GM19239 (cell line): ENCODE results near the gene RNF26.

Experiments
- DNase-seq: peaks from one replicate; pipeline ENCODE4 v3.0.0; 2011; ENCODE audit warnings: low spot score; ENCODE audit not compliant: insufficient read length
- FAIRE-seq: peaks from 2 replicates; lab custom pipeline; 2011; peaks lifted over from hg19 to GRCh38; lab: Jason Lieb, UNC

Gene RNF26

DNA sequence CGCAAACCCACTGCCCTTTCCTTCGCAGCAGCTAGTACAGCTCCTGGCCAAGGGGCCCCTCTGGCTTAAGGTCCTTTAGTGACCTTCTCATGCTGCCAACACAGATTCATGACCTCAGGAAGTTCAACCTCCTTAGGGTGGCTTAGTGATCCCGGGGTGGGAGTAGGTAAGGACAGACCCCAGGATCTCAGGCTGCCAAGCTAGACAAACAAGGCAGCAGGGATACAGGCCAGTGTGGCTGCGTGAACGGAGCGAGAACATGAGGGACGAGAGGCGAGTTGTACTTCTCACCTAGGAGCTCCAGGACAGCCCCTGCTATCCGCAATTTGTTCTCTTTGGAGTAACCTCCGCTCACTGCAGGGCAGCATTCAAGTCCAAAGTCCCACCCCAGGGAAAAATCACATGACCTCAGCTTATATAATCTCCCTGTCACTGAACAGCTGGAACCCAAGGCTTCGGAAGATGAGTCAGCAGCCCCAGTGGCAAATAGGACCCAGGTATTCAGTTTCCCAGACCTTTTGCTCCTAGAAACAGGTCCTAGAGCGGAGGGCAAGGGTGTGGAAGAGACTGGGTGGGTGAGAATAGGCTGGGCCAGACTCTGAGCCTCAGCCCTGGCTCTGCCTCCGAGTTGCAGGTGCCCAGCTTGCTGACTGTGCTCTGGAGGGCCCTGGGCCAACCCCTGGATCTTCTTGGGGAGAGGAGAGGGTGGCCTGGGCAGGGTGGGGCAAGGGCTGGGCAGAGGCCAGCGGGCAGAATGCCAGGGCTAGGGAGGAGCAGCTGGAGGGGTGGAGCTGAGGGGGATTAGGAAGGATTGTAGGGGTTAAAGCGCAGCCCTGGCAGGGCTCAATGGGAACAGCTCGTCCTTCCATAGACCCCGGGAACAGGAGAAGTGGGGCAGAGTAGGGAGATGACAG is 34.1 kb downstream of the RNF26 start:
- FAIRE-seq (no peak), DNase-seq (no peak)

DNA sequence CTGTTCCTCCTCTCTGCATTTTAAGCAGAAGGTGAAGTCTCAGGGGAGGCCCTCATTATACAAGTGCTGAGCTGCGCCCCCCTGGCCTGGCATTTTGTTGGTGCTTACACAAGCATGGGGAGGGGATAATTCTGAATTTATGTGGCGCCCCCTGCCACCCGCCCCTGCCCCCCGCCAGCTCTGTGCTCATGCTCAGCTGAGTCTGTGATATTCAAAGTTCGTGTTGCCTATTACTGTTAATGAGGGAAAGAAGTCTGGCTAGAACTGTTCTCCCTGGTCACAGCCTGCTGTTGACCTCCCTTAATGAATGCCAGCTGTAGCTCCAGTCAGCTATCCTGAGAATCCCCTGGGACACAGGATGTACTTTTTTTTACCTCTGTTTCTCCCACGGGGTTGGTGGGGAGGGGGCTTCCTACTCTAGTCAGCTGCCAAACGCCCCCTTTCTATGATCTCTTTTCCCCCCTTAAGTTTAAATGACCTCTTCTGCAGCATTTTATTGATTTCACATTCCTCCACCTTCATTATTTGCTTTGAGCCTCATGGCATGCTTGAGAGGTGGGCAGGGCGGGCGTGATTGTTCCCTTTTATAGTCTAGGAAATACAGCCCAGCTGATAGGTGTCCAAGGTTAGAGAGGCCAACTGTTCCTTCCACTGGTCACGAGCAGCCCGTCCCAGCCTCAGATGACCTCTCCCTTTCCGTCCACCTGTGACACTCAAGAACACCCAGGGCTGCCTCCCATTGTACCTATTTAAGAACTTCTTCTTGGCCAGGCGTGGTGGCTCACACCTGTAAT is 35.0 kb downstream of the RNF26 start:
- FAIRE-seq (no peak), DNase-seq (no peak)

DNA sequence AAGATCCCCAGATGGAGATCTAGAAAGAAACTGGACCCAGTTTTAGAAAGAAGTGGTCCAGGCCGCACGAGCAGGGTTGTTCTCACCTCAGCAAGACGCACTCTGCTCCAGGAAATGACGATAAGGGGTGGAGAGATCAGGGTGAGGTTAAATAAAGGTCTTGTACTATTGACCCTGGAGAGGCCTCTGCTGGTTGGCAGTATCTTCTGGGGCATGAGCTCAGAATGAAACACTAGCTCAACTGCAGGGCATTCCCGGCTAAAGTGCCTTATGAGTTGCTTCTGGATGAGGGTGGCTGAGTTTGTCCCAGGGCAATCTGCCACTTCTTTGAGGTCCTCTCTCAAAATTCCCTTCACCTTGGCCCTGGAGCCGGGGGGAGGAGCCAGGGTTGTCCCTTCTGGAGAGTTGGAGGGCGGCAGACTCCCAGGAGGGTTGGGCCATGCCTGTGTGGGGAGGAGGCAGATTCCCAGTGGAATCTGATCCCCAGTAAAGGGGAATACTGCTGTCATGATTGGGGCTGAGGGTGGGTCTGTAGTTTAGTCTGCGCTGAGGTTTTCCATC is 36.2 kb downstream of the RNF26 start:
- FAIRE-seq: no peak
- no peak for DNase-seq

DNA sequence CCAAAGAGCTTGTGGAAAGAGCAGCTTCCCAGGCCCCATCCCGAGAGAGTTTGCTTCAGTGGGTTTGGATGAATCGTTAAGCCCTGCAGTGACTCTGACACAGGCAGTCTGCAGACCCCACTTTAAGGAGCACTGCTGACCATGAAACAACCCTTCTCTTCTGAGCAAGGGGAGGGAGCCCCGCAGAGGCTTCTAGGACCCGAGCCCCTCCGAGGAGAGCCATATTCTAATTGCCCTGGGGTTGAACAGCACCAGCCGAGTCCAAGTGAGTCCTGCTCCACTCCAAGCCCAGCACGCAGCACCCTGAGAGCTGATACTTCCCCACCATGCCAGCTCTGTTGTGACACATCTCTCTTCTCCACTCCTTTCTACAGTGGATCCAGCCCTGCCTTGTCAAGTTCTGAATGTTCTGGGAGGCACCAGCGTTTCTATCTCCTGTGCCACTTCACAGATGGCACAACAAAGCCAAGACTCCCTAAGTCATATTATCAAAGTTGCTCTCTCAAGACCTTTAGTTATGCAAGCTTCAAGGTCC is 36.8 kb downstream of the RNF26 start:
- no peak for FAIRE-seq
- no peak for DNase-seq

DNA sequence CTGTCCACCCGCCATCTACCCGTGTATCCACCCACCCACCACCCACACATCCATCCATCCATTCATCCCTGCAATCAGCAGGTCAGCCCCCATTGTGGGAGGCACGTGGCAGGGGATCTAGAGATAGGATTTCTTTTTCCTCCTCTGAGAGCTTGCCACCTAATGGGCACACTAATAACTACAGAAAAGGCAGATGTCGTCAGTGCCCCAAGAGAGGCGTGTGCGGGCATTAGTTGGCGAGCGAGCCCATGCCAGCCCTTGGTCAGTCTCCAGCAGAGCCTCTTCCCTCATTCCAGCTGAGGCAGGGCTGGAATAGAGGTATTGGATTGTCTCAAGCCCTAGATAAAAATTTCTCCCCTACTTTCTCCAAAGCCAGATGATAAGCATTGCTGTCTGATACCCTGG is 37.5 kb downstream of the RNF26 start:
- DNase-seq: no peak
- no peak for FAIRE-seq

DNA sequence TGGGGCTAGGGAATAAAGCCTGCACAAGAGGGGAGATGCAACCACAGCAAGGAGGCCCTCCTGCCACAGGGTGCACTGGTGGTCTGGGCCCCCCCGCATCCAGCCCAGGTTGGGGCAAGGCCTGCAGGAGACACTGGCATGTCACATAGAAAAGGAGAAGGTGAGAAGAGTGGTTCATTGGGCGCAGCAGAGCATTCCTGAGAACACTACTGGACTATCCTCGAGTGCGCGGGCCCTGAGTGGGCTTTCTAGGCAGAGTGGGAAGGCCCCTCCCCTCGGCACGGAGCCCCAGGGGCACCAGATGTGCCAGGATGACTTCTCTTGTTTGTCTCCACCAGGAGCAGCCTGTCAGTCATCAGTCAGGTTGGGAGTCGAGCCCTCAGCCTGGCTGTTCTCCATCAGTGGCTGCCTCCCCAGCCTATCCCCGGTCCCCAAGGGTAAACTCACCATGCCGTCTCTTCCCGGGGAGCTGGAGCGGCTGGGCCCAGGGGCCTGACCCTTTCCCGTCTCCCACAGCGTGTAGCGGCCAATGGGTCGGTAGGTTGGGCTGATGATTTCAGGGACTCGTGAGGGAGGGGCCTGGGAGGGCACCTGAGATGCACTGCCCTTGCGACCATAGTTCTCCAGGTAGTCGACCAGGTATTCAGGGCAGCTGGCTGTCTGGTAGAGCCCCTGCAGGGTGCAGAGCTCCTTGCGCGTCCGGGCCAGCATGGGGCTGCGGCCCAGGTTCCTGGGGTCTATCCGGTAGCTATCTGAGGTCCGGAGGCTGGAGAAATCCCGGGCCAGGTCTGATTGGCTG is 38.1 kb downstream of the RNF26 start:
- DNase-seq: no peak
- no peak for FAIRE-seq

DNA sequence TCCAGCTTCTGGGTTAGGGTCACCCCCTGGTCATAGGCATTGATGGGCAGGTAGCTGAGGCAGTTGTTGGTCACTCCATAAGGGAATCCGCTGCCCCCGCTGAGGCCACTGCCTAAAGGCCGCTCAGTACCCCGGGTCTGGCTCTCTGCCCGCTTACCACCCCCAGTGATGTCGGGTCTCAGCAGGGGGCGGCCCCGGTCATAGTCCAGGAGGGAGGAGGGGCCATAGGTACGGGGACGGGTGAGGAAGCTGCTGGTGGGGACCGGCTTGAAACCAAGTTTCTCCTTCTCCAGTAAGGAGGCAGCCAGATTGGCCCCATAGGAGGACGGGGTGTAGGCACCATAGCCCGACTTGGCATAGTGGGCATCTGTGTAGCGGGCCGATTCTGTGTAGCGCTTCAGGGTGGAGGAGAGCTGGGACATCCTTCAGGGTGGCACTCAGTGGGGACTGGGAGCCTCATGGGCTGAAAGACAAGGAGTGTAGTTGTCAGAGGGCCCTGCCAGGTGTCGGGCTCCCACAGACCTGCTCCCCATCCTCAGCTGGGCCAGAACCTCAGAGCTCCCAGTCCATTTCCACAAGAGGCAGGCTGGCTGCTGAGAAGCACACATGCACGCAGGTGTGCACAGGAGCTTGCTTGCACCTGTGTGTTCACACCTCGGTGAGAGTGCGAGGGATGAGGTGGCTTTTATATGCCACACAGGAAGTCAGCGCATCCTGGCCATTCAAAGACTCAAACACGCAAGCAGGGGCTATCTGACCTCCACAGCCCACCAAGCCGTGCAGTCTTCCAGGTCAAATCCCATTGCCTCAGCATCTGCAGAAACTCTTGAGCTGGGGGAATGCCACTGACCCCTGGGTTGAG is 39.0 kb downstream of the RNF26 start:
- FAIRE-seq (no peak), DNase-seq (no peak)

DNA sequence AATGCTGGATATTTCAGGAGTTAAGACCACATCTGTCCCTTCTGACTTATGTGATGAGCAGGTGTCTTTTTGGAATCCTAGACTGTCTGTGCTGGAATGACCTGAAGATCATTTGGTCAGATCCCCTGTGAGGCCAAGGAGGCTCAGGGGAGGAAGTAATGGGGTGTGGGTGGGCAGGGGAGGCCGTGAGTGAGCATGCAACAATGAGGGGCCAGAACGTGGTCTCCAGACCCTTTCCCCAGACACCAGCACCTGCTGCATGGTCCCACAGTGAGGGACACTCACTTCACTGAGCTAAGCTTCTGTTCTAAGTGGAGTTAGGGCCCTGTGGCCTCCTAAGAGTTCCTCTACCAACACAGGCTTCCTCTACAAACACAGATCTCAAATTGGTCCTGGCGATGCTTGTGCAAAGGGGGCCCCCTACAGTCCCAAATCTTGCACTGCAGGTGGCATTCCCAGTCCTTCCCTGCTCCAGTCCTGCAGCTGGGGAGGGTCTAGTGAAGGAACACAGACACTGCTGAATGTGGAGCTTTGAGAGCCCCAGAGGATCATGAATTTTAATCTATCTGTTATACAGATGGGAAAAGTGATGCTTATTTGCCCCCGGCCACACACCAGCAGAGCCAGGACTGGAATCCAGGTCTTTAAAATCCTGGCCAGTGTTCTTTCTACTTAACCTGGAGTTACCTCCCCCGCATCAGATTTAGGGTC is 39.7 kb downstream of the RNF26 start:
- DNase-seq (no peak), FAIRE-seq (no peak)

DNA sequence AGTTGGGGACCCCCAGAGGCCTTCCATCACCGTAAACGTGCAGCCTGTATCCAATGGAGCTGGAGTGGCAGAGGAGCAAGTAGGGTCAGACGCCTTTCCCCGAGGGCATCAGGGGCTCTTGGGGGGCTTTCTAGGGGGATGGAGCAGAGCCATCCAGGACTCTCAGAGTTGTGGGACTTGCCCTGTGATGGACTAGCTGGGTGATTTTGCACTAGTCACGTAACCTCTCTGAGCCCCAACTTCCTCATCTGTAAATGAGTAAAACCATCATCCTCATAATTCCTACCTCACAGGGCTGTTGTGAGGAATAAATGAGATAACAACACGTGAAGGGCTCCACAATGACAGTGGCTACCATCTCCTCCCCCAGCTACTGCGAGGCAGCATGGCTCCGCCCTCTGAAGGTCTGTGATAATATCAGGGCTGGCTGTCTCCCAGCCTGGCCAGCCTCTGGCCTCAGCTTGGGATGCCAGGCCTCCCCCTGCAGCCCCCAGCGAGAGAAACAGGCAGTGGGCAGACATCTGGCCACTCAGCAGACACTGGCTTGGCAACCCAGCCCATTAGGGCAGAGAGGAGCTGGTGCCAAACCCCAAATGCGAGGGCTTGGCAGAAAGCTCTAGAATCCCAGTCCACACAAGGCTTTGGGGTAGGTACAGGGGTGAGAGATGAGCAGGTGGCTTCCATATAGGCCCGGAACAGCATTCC is 40.5 kb downstream of the RNF26 start:
- DNase-seq (no peak), FAIRE-seq (no peak)

DNA sequence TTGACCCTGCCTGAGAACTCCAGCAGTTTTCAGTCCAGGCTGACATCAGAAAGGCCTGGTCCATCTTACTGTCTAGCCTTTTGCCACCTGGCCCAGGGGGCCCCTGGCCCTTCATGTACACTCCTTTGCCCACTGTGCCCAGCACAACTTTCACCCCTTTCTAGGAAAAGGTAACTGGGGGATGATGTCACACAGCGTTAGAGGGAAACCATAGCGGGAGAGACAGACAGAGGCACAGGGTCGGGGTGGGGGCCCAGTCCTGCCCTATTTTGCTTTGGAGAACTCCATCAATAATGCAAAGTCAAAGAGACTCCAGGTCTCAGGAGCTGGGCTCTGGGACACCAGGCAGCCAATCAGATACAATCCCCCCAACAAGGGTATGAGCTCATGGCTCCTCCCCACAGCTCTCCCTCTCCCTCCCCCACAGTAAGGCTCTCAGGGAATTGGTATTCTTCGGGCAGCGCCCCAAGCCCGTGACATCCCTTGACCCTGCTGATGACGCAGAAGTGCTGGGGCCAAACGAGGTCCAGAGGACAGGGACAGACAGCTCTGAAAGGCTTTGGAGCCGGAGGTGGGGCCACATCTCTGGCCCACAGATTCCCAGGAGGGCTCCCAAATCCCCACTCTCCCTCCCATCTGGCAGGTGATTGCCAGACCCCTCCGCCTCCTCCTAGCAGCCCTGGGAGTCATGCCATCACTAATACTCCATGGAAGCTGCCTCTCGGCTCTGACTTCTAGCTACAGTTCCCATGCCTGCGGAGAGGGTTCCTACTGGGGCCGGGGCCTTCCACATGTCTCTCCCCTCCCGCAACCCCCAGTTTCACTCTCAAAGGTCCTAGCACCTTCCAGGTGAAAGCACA is 41.2 kb downstream of the RNF26 start:
- DNase-seq (no peak), FAIRE-seq (no peak)

DNA sequence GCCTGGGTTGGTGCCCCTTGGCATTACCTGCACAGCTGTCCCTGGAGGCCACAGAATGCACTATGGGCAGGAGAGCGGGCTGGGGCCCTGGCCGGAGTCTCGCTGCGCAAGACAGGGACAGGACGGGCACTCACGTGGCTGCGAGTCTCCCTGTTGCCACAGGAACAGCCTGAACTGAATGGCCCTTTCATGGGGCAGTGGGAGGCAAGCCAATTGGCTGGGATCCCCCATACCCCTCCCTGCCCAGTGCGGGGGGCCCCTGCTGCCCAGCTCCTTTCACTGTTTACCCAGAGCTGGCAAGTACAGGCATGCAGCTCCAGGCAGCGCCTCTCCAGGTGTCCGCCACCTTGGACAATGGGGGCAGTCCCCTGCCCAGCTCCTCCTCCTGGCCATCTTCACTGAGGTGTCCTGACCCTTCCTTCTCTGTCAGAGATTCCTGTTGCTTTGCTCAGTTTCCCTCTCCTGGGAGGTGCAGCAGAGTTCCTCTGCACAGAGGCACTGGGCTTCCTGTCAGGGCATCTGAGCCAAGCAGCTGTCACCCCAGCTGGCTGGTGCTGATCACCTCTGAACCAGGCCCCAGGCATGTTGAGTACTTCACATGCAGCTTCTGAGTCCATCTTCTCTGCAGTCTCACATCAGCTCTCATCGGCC is 42.0 kb downstream of the RNF26 start:
- no peak for DNase-seq
- FAIRE-seq: no peak

DNA sequence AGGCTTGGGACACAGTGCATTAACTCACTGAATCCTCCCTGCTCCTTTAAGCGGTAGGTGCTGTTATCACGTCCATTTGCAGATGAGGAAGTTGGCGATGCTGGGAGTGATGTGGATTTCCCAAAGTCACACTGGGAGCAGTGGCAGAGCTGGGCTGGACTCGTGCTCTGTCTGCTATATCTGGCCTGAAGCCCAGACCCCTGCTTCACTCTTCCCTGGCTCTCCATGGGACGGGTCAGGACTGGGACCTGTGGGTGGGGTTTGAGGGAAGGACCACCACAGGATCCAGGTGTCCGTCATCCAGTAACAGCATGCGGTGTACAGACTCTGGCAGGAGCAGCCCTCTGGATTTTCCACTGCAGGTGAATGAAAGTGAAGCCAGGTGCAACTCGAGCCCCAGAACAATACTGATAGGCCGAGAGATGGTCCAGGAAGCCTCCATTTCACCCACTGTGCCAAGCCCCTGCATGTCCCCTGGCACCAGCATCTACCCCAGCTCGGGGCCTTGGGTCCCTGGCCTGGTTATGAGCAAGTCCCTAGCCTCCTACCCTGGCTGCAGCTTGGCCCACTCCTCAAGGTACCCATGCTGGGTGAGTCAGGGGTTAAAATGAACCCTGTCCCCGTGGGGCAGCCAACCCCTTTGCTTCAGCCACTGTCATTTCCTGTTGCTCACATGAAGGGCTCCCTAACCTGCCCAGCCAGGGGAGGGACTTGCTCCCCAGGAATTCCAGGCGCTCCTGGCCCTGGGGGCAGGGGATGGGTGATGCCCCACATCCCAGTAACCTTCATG is 43.0 kb downstream of the RNF26 start:
- FAIRE-seq (no peak), DNase-seq (no peak)

DNA sequence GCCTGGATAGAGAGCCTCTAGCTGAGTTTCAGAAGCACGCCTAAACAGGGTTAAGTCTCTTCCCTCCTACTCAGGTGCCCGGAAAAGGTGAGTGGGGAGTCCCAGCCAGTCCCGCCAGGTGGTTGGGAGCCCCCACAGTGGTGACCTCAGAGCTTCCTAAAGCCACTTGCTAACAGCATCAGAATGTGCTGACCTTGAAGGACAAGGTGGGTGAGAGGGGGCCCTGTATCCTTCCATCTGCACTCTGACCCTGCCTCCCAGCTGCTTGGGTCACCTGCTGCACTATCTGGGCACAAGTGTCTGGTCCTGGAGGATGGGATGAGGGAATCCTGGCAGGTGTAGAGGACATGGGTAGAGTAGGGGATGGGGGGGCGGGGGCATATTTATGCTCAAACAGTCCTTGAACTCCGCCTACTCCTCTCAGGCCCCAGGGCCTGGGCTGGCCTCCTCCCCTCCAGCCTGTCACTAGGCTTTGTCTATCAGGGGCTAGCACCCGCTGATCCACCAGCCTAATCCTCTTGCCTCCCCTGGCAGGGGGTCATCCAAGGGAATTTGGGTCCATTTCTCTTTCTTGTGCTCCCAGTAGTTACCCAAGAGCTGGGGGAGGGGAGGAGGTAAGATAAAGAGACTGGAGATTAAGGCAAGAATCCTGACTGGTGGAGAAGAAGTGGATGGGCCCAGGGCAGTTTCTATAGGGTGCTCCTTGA is 43.8 kb downstream of the RNF26 start:
- FAIRE-seq: no peak
- DNase-seq: no peak

DNA sequence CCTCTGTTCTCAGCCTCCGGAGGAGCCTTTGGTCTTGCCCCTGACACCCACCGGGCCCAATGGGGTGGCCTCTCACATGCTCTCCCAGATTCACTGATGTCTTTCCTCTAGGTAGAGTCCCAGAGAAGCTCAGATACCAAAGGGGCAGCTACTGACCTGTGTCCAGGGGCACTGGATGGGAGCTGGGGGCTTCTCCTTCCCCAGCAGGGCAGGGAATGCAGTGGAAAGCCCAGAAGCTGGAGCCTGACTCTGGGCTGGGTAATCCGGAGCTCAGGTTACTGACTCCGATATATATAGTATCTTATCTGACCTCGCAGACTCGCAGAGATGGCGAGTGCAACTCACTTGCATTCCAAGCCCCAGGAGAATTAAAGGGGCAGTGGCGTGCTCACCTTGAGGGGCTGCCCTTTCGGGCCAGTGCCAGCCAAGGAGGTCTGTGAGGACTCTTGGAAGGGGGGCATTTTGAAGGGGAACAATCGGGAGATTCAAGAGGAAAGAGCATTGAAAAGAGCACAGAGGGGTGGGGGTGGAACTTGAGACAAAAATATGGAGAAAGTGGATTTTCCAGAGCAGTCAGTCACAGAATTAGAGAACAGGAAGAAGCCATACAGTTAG is 44.6 kb downstream of the RNF26 start:
- no peak for DNase-seq
- no peak for FAIRE-seq
